Smooth muscle cell (in vitro differentiated cells): ENCODE results near the gene ITGB3BP. TPM values are rescaled to one million over a fixed set of nuclear protein-coding genes. Genes with fewer than 3 reads are reported as not detected.

Experiments
- DNase-seq: peaks from one replicate; lab custom pipeline; 2025; ENCODE audit not compliant: unreplicated experiment; lab: John Stamatoyannopoulos, UW
- H2AFZ ChIP-seq: fragments of 200-600 bp; sonication (generic); 2 replicates; pipeline ENCODE4 v1.6.0; 2016; ENCODE audit warnings: antibody characterized with exemption, low read depth, mild to moderate bottlenecking
- H3F3A ChIP-seq: fragments of 200-600 bp; sonication (generic); 2 replicates; pipeline ENCODE4 v1.6.0; 2017; ENCODE audit warnings: antibody characterized with exemption, low read depth
- H3K27ac ChIP-seq: fragments of 200-600 bp; sonication (generic); 2 replicates; pipeline ENCODE4 v1.5.1; 2016; ENCODE audit warnings: low read depth, mild to moderate bottlenecking
- H3K27me3 ChIP-seq: fragments of 200-600 bp; sonication (generic); 2 replicates; pipeline ENCODE4 v1.6.1; 2016; ENCODE audit warnings: low read depth, mild to moderate bottlenecking
- H3K36me3 ChIP-seq: fragments of 200-600 bp; sonication (generic); 2 replicates; pipeline ENCODE4 v1.5.1; 2016; ENCODE audit warnings: low read depth
- H3K4me1 ChIP-seq: fragments of 200-600 bp; sonication (generic); 2 replicates; pipeline ENCODE4 v1.5.1; 2016; ENCODE audit warnings: low read depth
- H3K4me2 ChIP-seq: fragments of 200-600 bp; sonication (generic); 2 replicates; pipeline ENCODE4 v1.6.0; 2016; ENCODE audit warnings: mild to moderate bottlenecking
- H3K4me3 ChIP-seq: fragments of 200-600 bp; sonication (generic); 2 replicates; pipeline ENCODE4 v1.5.1; 2016; ENCODE audit warnings: mild to moderate bottlenecking
- H3K79me2 ChIP-seq: fragments of 200-600 bp; sonication (generic); 2 replicates; pipeline ENCODE4 v1.6.0; 2016; ENCODE audit warnings: low read depth, mild to moderate bottlenecking
- H3K9ac ChIP-seq: fragments of 200-600 bp; sonication (generic); 2 replicates; pipeline ENCODE4 v1.6.0; 2016; ENCODE audit warnings: low read depth
- H3K9me3 ChIP-seq: fragments of 200-600 bp; sonication (generic); replicated peaks from 2 replicates; pipeline ENCODE4 v1.5.1; 2016; ENCODE audit warnings: low read depth
- H4K20me1 ChIP-seq: fragments of 200-600 bp; sonication (generic); 2 replicates; pipeline ENCODE4 v1.6.0; 2016; ENCODE audit warnings: low read depth
- WGBS: methylation state at CpG from one replicate; pipeline ENCODE4 v1.1.7; 2016; ENCODE audit warnings: low lambda C conversion rate; 5-methylcytosine and 5-hydroxymethylcytosine counted together
- polyA plus RNA-seq: library from polyadenylated mRNA; unstranded; fragments of >200 nt; fragmentation: Nextera tagmentation; extraction: Ambion mirVana; gene quantifications from 2 replicates; pipeline ENCODE4 v1.2.1, GENCODE V29; 2016
- total RNA-seq: library from RNA; depleted of rRNA; stranded (reverse); fragments of >200 nt; gene quantifications from 2 replicates; pipeline ENCODE4 v1.2.3, GENCODE V29; 2014
- TF ChIP-seq, protein P1 (sequence below): fragments of 200-600 bp; sonication (generic); IDR thresholded peaks from 2 replicates; pipeline ENCODE4 v1.5.1; 2017; ENCODE audit warnings: borderline replicate concordance, mild to moderate bottlenecking, antibody characterized with exemption; ENCODE audit not compliant: insufficient read depth, poor library complexity, severe bottlenecking

ITGB3BP gene
- total and polyA plus RNA-seq, 2 experiments from 2014 or later, result 27.7 to 35.5 TPM

DNA sequence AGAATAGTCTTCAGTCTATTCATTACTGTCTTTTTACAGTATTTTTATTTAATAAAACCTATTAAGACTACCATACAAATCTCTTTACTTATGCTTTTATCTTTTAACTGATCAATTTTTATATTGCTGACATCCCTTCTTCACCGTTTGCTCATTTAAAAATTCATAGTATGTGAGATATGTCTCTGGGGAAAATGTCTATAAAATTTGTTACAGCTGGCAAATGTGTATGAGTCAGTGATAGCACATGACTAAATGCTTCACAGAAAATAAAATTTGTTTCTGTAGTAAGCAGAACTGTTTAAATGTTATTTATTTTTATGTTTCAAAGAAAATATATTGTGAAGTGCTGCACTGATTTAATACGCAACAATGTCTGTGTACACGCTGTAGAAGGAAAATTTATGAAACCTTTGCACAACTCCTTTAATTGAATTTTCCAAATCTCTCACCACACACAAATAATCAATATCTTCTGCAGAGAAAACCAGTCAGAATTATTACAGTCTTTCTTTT is 74.2 kb downstream of the ITGB3BP start:
- H3K4me1 ChIP-seq, result no peaks in the 10 kb centered on the region
- H3K79me2 ChIP-seq, result no peaks in the 10 kb centered on the region
- H3K9me3 ChIP-seq, result no peaks in the 10 kb centered on the region
- no peaks in the 10 kb centered on the region for H4K20me1 ChIP-seq
- H3K9ac ChIP-seq, result no peak overlapping the region
- 94% methylated on average over 3 of the region's 3 CpGs for WGBS
- no peak overlapping the region for H3K4me2 ChIP-seq
- peaks cover 3% of the 10 kb centered on the region for H3K36me3 ChIP-seq
- no peaks in the 10 kb centered on the region for H3F3A ChIP-seq
- TF ChIP-seq, protein P1, sequence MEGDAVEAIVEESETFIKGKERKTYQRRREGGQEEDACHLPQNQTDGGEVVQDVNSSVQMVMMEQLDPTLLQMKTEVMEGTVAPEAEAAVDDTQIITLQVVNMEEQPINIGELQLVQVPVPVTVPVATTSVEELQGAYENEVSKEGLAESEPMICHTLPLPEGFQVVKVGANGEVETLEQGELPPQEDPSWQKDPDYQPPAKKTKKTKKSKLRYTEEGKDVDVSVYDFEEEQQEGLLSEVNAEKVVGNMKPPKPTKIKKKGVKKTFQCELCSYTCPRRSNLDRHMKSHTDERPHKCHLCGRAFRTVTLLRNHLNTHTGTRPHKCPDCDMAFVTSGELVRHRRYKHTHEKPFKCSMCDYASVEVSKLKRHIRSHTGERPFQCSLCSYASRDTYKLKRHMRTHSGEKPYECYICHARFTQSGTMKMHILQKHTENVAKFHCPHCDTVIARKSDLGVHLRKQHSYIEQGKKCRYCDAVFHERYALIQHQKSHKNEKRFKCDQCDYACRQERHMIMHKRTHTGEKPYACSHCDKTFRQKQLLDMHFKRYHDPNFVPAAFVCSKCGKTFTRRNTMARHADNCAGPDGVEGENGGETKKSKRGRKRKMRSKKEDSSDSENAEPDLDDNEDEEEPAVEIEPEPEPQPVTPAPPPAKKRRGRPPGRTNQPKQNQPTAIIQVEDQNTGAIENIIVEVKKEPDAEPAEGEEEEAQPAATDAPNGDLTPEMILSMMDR, result no peak
- H3K4me3 ChIP-seq, result no peak overlapping the region
- no peaks in the 10 kb centered on the region for H3K27me3 ChIP-seq
- no peak overlapping the region for H2AFZ ChIP-seq
- no peak for DNase-seq
- H3K27ac ChIP-seq, result no peak overlapping the region

DNA sequence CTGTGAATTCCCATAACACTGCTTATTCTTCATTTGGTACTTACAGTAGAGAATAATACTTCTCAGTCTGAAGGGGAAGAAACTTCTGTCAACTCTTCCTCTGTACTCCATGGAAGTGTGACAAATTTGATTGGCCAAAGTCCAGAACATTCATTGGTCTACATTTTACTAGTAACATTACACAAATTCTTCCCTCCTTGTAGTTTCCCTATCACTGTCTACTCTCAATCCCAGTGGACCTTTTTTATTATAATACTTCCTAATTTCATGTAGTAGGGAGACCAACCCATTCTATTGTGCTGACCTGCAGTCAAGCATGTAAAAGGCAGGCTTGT is 80.9 kb downstream of the ITGB3BP start:
- DNase-seq, result no peak
- H3K27me3 ChIP-seq, result no peaks in the 10 kb centered on the region

DNA sequence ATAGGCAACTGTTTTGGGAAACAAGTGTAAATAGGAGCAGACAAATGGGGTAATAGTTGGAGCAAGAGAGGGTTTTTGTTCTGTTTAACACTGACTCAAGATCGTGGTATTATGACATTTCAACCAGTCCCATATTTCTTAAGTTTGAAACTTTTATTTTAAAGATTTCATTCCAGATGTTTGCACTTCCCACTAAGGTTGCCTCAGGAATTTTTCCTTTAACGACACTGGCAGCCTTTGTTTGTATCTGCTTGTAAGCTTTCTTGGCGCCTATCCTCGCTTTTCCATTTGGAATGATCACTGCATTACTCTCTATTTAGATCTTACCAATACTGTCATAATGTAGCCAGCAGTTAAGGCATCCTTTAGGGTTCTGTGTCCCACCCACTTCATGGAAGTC is 87.9 kb downstream of the ITGB3BP start:
- Histone ChIP-seq H3K27ac (no peak overlapping the region), H3K9me3 (no peaks in the 10 kb centered on the region), H4K20me1 (no peaks in the 10 kb centered on the region), H3K4me1 (no peaks in the 10 kb centered on the region), H3K79me2 (no peaks in the 10 kb centered on the region), H3F3A (no peaks in the 10 kb centered on the region), H3K9ac (no peak overlapping the region), H3K27me3 (no peaks in the 10 kb centered on the region), H3K36me3 (peaks cover 5% of the 10 kb centered on the region), H3K4me2 (no peak overlapping the region), H2AFZ (no peak overlapping the region), H3K4me3 (no peak overlapping the region)
- no peak for DNase-seq
- TF ChIP-seq, protein P1, result no peak
- WGBS, result 87% methylated on average over 4 of the region's 4 CpGs

More for the DNA sequence above, 80.9 kb downstream of the ITGB3BP start:
- H4K20me1 ChIP-seq, result no peaks in the 10 kb centered on the region
- no peak overlapping the region for H3K4me3 ChIP-seq
- H3K36me3 ChIP-seq, result no peaks in the 10 kb centered on the region
- H2AFZ ChIP-seq, result no peak overlapping the region
- no peak overlapping the region for H3K27ac ChIP-seq
- no peaks in the 10 kb centered on the region for H3K9me3 ChIP-seq
- H3F3A ChIP-seq, result no peaks in the 10 kb centered on the region
- no peak overlapping the region for H3K4me2 ChIP-seq
- H3K4me1 ChIP-seq, result no peaks in the 10 kb centered on the region
- H3K9ac ChIP-seq, result no peak overlapping the region
- H3K79me2 ChIP-seq, result no peaks in the 10 kb centered on the region
- TF ChIP-seq, protein P1, result no peak

DNA sequence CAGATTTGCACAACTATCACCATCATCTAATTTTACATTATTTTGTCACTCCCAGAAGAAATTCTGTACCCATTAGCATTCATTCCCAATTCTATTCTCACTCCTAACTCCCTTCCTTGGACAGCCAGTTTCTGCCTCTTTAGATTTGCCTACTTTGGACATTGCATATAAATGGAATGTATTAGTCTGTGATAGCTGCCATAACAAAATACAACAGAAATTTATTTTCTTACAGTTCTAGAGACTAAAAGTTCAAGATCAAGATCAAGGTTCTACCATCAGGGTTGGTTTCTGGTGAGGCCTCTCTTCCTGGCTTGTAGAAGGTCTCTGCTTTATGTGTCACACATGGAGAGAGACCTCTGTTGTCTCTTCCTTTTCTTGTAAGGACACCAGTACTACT is 93.7 kb downstream of the ITGB3BP start:
- H3K4me3 ChIP-seq, result no peak overlapping the region
- no peaks in the 10 kb centered on the region for H4K20me1 ChIP-seq

More for the DNA sequence above, 93.7 kb downstream of the ITGB3BP start:
- Histone ChIP-seq H3K27ac (no peak overlapping the region), H3K4me1 (no peaks in the 10 kb centered on the region), H3F3A (no peaks in the 10 kb centered on the region), H3K9me3 (no peaks in the 10 kb centered on the region), H3K9ac (no peak overlapping the region), H3K4me2 (no peak overlapping the region), H3K79me2 (no peaks in the 10 kb centered on the region), H3K36me3 (peaks cover 14% of the 10 kb centered on the region), H2AFZ (no peak overlapping the region), H3K27me3 (no peaks in the 10 kb centered on the region)
- TF ChIP-seq, protein P1, result no peak
- no peak for DNase-seq
